HL-60/S4 treated with retinoic acid at 250 ng/mL for 4 days and 3 days (cell line): ENCODE data around the gene CHM.
"Not testable (repeated sequence)": the region's sequence is repeated elsewhere in the genome, so short reads cannot be mapped to it uniquely, and the experiment has no call there.

Experiments
- in situ Hi-C: fragments of 300-500 bp; cut with MboI; formaldehyde crosslinking; loops from 2 replicates; pipeline ENCODE4 v1.7.0; 2022; ENCODE audit warnings: low sequenced_read_pairs

CHM gene

GRCh38 chrX:86002076-86002896, 45.1 kb downstream of the CHM start:
- in situ Hi-C loops, result no loop called here

GRCh38 chrX:85998954-85999353, 48.4 kb downstream of the CHM start:
- in situ Hi-C loops, result no loop called here

GRCh38 chrX:85996555-85996954, 50.8 kb downstream of the CHM start:
- in situ Hi-C loops, result no loop called here

GRCh38 chrX:85995641-85996040, 51.7 kb downstream of the CHM start:
- in situ Hi-C loops, result no loop called here

- in situ Hi-C loops, result no loop called here
Observed at GRCh38 chrX:85994797-85995196, 52.6 kb downstream of the CHM start.

- in situ Hi-C loops, result no loop called here
Observed at GRCh38 chrX:85994228-85994627, 53.1 kb downstream of the CHM start.

GRCh38 chrX:85993539-85994197, 53.7 kb downstream of the CHM start:
- in situ Hi-C loops, result no loop called here

- in situ Hi-C loops, result no loop called here
Observed at GRCh38 chrX:85992811-85993229, 54.5 kb downstream of the CHM start.

GRCh38 chrX:85988353-85988752, 59.0 kb downstream of the CHM start:
- in situ Hi-C loops, result no loop called here

GRCh38 chrX:85980286-85980685, 67.1 kb downstream of the CHM start:
- in situ Hi-C loops, result no loop called here

- in situ Hi-C loops, result no loop called here
Observed at GRCh38 chrX:85977218-85977617, 70.1 kb downstream of the CHM start.

- in situ Hi-C loops, result not testable (repeated sequence)
Observed at GRCh38 chrX:85972351-85972750, 75.0 kb downstream of the CHM start.

GRCh38 chrX:85964744-85965143, 82.6 kb downstream of the CHM start:
- in situ Hi-C loops, result no loop called here

GRCh38 chrX:85963736-85964135, 83.6 kb downstream of the CHM start:
- in situ Hi-C loops, result no loop called here

- in situ Hi-C loops, result no loop called here
Observed at GRCh38 chrX:85955510-85955909, 91.8 kb downstream of the CHM start.

- in situ Hi-C loops, result not testable (repeated sequence)
Observed at GRCh38 chrX:85944751-85945150, 102.6 kb downstream of the CHM start.

GRCh38 chrX:85941275-85941674, 106.1 kb downstream of the CHM start:
- in situ Hi-C loops, result no loop called here

- in situ Hi-C loops, result not testable (repeated sequence)
Observed at GRCh38 chrX:85939942-85940341, 107.4 kb downstream of the CHM start.

- in situ Hi-C loops, result not testable (repeated sequence)
Observed at GRCh38 chrX:85934399-85934798, 113.0 kb downstream of the CHM start.

- in situ Hi-C loops, result no loop called here
Observed at GRCh38 chrX:85930099-85930498, 117.3 kb downstream of the CHM start.

GRCh38 chrX:85928606-85929005, 118.8 kb downstream of the CHM start:
- in situ Hi-C loops, result no loop called here

- in situ Hi-C loops, result no loop called here
Observed at GRCh38 chrX:85927740-85928139, 119.6 kb downstream of the CHM start.
